HepG2 (cell line): ENCODE results near the gene SEMA3F. TPM values are rescaled to one million over a fixed set of nuclear protein-coding genes. Genes with fewer than 3 reads are reported as not detected.

Source experiments
- CEBPG ChIP-seq: IDR thresholded peaks from 2 replicates; pipeline ENCODE4 v1.6.1; 2016
- ELF1 ChIP-seq: sonication (generic); formaldehyde crosslinking; IDR thresholded peaks from 2 replicates; pipeline ENCODE4 v1.4.0; 2020; ENCODE audit warnings: missing genetic modification reagents
- FOXK2 ChIP-seq: fragments of 450-650 bp; IDR thresholded peaks from 2 replicates; pipeline ENCODE4 v1.6.1; 2016
- HNRNPUL1 ChIP-seq: fragments of 200-400 bp; formaldehyde crosslinking; IDR thresholded peaks from 2 replicates; pipeline ENCODE4 v1.6.1; 2017; ENCODE audit warnings: low read depth, mild to moderate bottlenecking, low read length, moderate library complexity
- KAT7 ChIP-seq: IDR thresholded peaks from 2 replicates; pipeline ENCODE4 v1.6.1; 2018; ENCODE audit warnings: borderline replicate concordance, missing compliant biosample characterization
- MAF1 ChIP-seq: sonication (generic); formaldehyde crosslinking; IDR thresholded peaks from 2 replicates; pipeline ENCODE4 v1.5.0; 2020; ENCODE audit warnings: missing genetic modification reagents, borderline replicate concordance
- MLX ChIP-seq: IDR thresholded peaks from 2 replicates; pipeline ENCODE4 v1.6.1; 2016
- RAD21 ChIP-seq: fragments of 450-650 bp; formaldehyde crosslinking; IDR thresholded peaks from 2 replicates; pipeline ENCODE4 v1.5.0; 2020; ENCODE audit warnings: mild to moderate bottlenecking
- SATB2 ChIP-seq: sonication (generic); formaldehyde crosslinking; IDR thresholded peaks from 2 replicates; pipeline ENCODE4 v1.5.0; 2020; ENCODE audit warnings: missing genetic modification reagents
- SCMH1 ChIP-seq: sonication (generic); formaldehyde crosslinking; IDR thresholded peaks from 2 replicates; pipeline ENCODE4 v1.9.0; 2021; ENCODE audit warnings: missing genetic modification reagents, mild to moderate bottlenecking, borderline replicate concordance
- SIX4 ChIP-seq: sonication (generic); formaldehyde crosslinking; IDR thresholded peaks from 2 replicates; pipeline ENCODE4 v1.4.0; 2020; ENCODE audit warnings: missing genetic modification reagents
- TCF7 ChIP-seq: sonication (generic); IDR thresholded peaks from 2 replicates; pipeline ENCODE4 v1.6.1; 2016; ENCODE audit warnings: antibody characterized with exemption, low read depth
- TEAD2 ChIP-seq: sonication (generic); formaldehyde crosslinking; IDR thresholded peaks from 2 replicates; pipeline ENCODE4 v1.9.0; 2021; ENCODE audit warnings: missing genetic modification reagents
- ZBTB10 ChIP-seq: sonication (generic); formaldehyde crosslinking; IDR thresholded peaks from 2 replicates; pipeline ENCODE4 v1.4.0; 2020; ENCODE audit warnings: missing genetic modification reagents, borderline replicate concordance
- ZFP1 ChIP-seq: IDR thresholded peaks from 2 replicates; pipeline ENCODE4 v1.6.1; 2016
- ZIK1 ChIP-seq: sonication (generic); formaldehyde crosslinking; IDR thresholded peaks from 2 replicates; pipeline ENCODE4 v1.5.0; 2020; ENCODE audit warnings: mild to moderate bottlenecking, low read depth, missing genetic modification reagents, borderline replicate concordance
- ZNF530 ChIP-seq: sonication (generic); formaldehyde crosslinking; IDR thresholded peaks from 2 replicates; pipeline ENCODE4 v1.5.0; 2020; ENCODE audit warnings: low read depth, mild to moderate bottlenecking, missing genetic modification reagents
- ZNF761 ChIP-seq: sonication (generic); formaldehyde crosslinking; conservative IDR thresholded peaks from 2 replicates; pipeline ENCODE4 v1.4.0; 2020; ENCODE audit warnings: mild to moderate bottlenecking, missing genetic modification reagents
- ZNF782 ChIP-seq: sonication (generic); formaldehyde crosslinking; IDR thresholded peaks from 2 replicates; pipeline ENCODE4 v1.4.0; 2020; ENCODE audit warnings: missing genetic modification reagents, mild to moderate bottlenecking, borderline replicate concordance
- ZSCAN5A ChIP-seq: sonication (generic); formaldehyde crosslinking; IDR thresholded peaks from 2 replicates; pipeline ENCODE4 v1.8.0; 2022; ENCODE audit warnings: mild to moderate bottlenecking, missing genetic modification reagents, borderline replicate concordance
- polyA plus RNA-seq, 8 experiments: library from polyadenylated mRNA; depleted of rRNA in 3 of 8; stranded (reverse) in 7 of 8; unstranded in 1 of 8; fragments of >200 nt; fragmentation: Illumina TruSeq in 4 of 8; extraction: Trizol in 4 of 8; gene quantifications; 2 replicates each; pipeline versions ENCODE4 v1.2.1 to v1.2.3, GENCODE V29; 2011 to 2016; ENCODE audit warnings: low read depth in 4 of 8, missing spikeins in 1 of 8, mixed read lengths in 1 of 8; ENCODE audit not compliant: insufficient read depth in 1 of 8
- total RNA-seq, 5 experiments: library from RNA; depleted of rRNA; stranded (reverse); fragments of >200 nt; fragmentation: Illumina TruSeq; extraction: Trizol; gene quantifications; 2 replicates each; pipeline ENCODE4 v1.2.3, GENCODE V29; 2016; ENCODE audit warnings: low read depth in 1 of 5
- TF ChIP-seq, protein P1 (sequence below): sonication (generic); formaldehyde crosslinking; IDR thresholded peaks from 2 replicates; pipeline ENCODE4 v1.5.1; 2020; ENCODE audit warnings: mild to moderate bottlenecking, missing genetic modification reagents
- TF ChIP-seq, protein P2 (sequence below): sonication (generic); formaldehyde crosslinking; IDR thresholded peaks from 2 replicates; pipeline ENCODE4 v1.4.0; 2020; ENCODE audit warnings: missing genetic modification reagents

Gene SEMA3F
- total and polyA plus RNA-seq, 2 of the 13 experiments (the other 11 are each of a cell fraction or from before 2014, with no cell fraction given), result 7.6 to 17.2 TPM

- TF ChIP-seq ZBTB10 (CRISPR knock-in tag), result peak; percentile 88; the same call in 1 of the 2 replicates
- no peak; the same call in 1 of the 2 replicates for TF ChIP-seq ZNF782 (CRISPR knock-in tag)
- TF ChIP-seq, protein P1, sequence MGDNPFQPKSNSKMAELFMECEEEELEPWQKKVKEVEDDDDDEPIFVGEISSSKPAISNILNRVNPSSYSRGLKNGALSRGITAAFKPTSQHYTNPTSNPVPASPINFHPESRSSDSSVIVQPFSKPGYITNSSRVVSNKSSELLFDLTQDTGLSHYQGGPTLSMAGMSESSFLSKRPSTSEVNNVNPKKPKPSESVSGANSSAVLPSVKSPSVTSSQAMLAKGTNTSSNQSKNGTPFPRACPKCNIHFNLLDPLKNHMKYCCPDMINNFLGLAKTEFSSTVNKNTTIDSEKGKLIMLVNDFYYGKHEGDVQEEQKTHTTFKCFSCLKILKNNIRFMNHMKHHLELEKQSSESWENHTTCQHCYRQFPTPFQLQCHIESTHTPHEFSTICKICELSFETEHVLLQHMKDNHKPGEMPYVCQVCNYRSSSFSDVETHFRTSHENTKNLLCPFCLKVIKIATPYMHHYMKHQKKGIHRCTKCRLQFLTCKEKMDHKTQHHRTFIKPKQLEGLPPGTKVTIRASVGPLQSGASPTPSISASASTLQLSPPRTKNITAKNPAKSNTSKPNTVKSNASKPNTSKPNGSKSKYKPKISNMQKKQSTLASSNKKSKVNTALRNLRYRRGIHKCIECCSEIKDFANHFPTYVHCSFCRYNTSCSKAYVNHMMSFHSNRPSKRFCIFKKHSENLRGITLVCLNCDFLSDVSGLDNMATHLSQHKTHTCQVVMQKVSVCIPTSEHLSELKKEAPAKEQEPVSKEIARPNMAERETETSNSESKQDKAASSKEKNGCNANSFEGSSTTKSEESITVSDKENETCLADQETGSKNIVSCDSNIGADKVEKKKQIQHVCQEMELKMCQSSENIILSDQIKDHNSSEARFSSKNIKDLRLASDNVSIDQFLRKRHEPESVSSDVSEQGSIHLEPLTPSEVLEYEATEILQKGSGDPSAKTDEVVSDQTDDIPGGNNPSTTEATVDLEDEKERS, result peak; percentile 62
- peak; percentile 36; the same call in 1 of the 2 replicates for TF ChIP-seq RAD21
- no peak for TF ChIP-seq KAT7
- peak; percentile 82 for TF ChIP-seq ELF1 (CRISPR knock-in tag)
- peak; percentile 33; the same call in 1 of the 2 replicates for TF ChIP-seq FOXK2
- TF ChIP-seq MLX (CRISPR knock-in tag), result peak; percentile 96
- no peak for TF ChIP-seq SCMH1 (CRISPR knock-in tag)
- peak; percentile 100 for TF ChIP-seq TCF7
- no peak for TF ChIP-seq SATB2 (CRISPR knock-in tag)
- TF ChIP-seq TEAD2 (CRISPR knock-in tag), result no peak
- TF ChIP-seq SIX4 (CRISPR knock-in tag), result peak; percentile 74; the same call in 1 of the 2 replicates
- peak; percentile 80; the same call in 1 of the 2 replicates for TF ChIP-seq MAF1 (CRISPR knock-in tag)
- TF ChIP-seq ZSCAN5A (CRISPR knock-in tag), result no peak; the same call in 1 of the 2 replicates
- no peak for TF ChIP-seq ZNF530 (CRISPR knock-in tag)
- no peak for TF ChIP-seq HNRNPUL1
- 0 out of 2 replicates have a peak, but pooled peaks have one; percentile 49 for TF ChIP-seq ZNF761 (CRISPR knock-in tag)
- peak; percentile 81 for TF ChIP-seq CEBPG
- TF ChIP-seq, protein P2, sequence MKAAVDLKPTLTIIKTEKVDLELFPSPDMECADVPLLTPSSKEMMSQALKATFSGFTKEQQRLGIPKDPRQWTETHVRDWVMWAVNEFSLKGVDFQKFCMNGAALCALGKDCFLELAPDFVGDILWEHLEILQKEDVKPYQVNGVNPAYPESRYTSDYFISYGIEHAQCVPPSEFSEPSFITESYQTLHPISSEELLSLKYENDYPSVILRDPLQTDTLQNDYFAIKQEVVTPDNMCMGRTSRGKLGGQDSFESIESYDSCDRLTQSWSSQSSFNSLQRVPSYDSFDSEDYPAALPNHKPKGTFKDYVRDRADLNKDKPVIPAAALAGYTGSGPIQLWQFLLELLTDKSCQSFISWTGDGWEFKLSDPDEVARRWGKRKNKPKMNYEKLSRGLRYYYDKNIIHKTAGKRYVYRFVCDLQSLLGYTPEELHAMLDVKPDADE (CRISPR knock-in tag), result no peak
- TF ChIP-seq ZIK1, result peak; percentile 95
- TF ChIP-seq ZFP1 (CRISPR knock-in tag), result peak; percentile 95
Measured at GRCh38 chr3:50171540-50172301, 16.6 kb downstream of the SEMA3F start (continued).
